Stimulated activated CD4-positive, alpha-beta T cell treated with anti-CD3 and anti-CD28 coated beads, Interleukin-4, amount 100 ng/mL, for 1 hour (primary cell): ENCODE measurements around the gene CRIM1.

Experiments used
- DNase-seq: peaks from one replicate; pipeline ENCODE4 v3.0.0-alpha.2; 2020

CRIM1 gene

DNA sequence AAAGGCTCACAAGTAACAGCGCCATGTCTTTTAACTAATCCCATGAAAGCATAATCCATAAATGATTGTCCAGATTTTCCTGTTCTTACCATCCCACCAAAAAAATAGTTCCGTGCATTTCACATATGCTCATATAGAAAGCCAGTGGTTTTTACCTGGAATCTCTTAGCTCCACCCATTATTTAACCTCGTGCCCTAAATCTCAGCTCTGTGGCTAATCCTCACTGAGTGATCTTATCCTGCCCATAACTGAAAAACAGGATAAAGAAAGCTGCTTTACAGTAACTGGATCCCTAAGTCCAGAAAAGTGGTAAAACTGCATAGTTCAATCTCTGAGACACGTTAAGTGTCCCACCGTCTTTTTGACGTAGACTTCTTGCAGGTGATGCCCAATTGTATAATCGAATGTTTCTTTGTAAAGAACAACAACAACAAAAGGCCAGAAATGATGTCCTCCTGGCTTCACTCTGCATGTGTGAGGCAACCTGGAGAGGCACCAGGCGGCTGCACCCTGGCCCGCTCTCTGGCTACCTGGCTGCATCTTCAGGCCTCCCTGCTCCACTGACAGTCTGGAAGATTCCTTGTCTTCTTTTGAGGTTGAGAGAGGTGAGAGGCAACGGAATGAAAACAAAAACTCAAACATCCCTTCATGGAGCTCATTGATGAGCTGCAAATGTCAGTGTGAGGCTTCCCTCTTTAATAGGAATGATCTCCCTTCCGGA is 203.8 kb downstream of the CRIM1 start:
- DNase-seq = no peak

DNA sequence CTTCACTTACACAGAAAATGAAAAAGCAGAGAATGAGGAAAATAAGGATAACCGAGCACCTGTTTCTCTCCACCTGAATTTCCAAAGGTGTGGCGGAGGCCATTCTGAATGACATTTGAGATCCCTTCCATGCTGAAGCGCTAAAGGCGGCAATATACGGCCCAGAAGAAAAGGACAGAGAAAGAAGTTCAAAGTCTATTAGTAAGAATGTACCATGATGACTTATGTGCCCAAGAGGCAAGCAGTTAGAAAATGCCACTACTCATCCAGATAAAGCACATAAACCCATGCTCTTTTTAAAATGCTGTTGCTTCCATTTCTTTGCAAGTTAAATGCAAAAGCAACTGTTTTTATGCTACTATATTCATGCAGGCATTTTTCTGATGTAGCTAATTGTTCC is 205.1 kb downstream of the CRIM1 start:
- DNase-seq = no peak

DNA sequence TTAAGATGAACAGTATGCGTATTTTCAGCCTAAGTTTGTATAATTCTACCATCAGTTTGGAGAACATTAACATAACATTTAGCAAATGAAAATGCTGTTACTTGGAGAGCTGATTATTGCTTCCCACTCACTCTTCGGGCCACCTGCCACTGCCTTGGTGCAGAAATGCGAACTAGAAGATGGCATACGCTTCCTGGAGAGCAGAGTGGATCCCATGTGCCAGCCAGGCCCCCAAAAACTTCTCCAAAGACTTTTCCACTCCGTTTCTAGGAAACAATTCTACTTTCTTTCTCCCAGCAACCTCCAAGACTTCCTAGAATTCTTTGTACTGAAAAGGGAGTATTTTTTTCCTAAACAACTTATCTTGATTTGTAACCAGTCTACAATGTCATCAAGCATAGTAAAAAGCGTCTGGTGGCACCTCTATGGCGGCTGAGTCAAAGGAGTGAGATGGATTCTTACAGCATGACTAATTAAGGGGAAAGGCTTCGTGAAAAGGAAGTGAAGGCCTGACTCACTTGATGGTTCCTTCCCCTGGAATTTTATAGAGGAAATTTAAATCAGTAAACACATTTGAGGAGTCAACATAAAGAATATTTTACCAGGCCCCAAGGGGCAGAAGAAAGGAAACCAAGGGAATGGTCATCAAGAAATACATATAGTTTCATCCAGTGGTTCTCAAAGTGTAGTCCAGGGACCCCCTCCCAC is 205.8 kb downstream of the CRIM1 start:
- DNase-seq = no peak

DNA sequence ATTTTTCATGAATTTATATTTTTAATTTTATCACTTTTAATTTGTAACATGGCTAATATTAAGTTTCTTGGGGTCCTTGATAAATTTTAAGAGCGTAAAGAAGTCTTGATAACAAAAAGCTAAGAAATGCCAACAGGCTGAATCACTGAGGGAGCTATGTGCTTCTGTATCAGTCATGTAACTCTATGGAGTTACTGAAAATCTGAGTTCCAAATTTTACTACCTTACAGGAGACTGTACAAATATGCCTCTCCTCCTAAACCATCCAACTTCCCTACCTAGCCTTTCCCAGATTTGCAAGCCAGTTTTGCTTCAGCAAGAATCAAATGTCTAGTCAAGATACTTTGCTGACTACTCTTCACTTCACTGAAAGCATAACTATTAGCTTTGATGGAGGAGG is 206.7 kb downstream of the CRIM1 start:
- DNase-seq = no peak

DNA sequence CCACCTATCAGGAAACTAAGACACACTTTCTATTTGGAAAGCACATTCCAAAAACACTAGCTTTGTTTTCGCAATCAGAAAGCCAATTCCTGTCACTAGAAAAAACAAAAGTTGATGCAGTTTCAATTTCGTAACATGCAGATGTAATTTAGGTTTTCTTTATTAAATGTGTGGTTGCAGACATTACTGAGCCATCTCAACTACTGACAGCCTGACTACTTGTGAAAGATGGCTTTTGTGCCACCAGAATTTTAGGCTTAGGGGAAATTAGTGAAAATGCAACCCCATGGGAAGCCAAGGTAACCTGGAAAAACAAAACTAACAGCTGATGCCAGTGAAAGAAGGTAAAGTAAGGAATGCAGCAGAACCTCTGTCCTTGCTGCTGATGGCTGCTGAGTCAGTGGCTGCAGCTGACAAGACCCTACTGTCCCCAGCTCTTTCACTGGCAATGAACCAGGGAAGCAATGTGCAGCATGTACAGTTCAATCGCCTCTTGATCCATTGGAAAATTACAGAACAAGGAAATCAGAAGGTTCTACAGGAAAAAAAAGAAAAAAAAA is 207.5 kb downstream of the CRIM1 start:
- no peak for DNase-seq

DNA sequence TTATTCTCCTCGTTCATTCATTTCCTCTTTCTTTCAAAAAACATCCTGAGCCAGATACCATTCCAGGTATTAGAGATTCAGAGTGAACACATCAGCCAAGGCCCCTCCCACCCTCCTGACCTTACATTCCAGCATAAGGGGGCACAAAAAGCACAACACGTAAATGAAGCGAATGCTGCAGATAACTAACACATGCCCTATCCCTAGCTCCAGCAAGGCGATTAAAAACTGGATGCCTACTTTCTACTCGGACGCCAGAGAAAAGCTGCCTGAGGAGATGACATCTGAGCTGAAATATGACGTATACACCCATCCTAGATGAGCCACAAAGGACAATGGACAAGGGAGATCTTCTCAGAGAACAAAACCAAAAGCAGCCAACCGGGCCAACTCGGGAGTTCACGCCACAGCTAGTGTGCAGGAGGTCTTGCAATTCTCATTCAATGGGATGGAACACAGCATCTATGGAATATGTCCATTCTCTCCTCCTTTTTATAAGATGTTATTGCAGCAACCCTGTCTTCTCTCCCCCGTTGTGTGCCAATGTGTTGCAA is 208.9 kb downstream of the CRIM1 start:
- DNase-seq = no peak

DNA sequence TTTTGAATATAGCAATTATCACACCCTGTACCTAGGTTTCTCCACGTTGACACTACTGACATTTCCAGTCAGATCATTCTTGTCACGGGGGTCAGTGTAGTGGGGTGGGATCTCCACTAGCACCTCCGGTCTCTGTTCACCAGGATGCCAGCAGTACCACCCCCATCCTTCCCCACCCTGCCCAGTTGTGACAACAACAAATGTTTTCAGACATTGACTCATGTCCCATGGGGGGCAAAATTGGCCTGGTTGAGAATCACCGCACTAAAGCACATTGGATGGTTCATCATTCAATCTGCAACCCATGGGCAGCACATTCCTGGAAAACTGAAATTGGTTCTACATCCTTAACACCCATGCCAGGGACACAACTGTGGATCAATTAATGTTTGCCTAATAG is 210.1 kb downstream of the CRIM1 start:
- DNase-seq = no peak

DNA sequence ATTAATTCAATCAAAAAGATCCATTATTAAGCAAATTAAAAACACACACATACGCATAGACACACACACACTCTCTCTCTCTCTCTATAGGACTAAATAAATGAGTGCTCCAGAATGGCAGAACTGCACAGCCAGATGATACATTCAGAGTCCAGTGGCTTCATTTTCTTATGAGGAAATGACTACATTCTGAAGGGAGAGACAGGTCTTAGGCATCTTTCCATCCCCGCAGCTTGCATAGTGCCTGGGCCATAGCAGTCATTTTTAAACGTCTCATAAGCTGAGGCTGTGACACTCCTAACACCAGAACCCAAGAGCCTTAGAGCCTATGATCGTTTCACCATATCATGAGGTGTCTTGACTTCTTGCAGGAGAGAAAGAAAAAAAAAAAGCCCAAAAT is 211.3 kb downstream of the CRIM1 start:
- no peak for DNase-seq

DNA sequence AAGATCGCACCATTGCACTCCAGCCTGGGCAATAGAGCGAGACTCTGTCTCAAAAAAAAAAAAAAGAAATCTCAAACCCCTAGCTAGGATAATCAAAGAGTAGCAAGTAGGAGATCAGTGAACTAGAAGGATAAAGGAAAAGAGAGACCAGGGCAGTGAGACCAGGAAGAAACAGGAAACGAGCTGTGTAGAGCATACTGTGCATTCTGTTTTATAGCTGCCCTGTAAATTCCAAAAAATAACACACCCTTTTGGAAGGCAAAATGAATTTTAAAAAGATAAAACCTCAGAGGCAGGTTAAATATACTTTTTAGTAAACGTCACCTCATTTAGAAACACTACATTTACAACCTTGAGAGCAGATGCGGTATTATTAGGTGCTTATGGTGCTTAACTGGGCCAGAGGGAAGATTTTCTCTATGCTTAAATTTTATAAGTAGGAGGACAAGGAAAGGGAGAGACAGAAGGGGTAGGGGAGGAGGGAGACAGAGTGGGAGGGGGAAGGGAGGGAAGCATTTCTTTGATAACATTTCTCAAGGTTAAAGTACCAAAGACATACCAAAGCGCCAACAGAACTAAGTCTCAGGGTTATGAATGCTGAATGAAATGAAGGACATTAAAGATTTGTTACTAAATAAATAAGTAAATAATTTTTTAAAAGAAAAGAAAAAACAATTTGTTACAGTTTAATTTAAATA is 212.3 kb downstream of the CRIM1 start:
- DNase-seq = no peak

DNA sequence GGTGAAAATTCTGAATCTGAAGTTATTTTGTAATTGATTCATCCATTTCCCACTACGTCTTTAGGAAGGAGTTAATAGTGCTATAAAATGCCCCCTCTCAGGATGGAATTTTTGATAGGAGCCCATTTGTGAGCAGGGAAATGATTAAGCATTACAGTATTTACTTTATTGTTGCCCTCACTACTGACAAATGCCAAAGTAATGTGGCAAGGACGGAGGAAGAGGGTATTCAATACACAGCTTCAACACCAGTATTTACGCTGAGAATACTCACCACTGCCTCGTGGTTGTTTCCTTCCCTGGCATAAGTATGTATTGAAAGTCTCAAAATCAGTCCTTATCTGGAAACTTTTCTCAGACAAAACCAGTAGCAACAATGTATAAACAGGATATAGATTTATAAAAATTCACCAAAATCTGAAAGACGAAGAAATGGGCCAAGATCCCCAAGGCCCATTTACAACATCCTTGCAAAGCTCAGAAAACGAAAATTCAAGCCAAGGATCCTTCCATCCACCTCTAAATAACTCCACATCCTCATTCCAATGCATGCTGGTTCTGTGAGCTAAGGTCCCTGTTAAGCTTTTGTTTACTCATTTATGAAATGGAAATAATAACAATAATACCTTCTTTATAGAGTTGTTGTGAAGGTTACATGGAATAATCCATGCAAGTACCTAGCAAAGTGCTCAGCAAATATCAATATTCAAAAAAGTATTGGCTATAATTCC is 213.1 kb downstream of the CRIM1 start:
- DNase-seq = no peak

DNA sequence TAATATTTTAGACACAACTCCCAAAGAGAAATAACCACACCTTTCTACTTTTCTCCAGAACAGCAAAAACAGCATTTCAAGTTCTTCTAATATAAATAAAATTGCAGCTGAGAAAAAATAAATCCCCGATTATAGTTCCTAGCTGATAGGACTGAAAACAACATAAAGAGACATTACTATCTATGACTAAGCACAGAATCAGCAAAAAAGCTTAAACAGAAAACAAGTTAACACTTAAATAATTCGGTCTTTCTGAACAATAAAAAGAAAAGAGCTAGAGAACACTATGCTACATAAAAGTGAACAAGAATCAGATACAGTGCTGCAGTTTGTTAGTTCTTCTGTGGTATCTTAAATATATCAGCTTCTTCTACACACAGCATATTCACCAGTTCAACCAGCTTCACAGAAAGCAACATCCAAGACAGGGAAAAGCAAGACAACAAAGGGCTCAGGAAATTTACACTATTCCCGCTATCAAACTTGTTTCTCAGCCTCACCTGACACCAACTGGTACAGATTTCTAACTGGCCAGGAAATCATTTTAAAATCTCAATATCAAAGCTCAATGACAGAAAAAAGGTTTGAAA is 213.8 kb downstream of the CRIM1 start:
- DNase-seq = no peak

DNA sequence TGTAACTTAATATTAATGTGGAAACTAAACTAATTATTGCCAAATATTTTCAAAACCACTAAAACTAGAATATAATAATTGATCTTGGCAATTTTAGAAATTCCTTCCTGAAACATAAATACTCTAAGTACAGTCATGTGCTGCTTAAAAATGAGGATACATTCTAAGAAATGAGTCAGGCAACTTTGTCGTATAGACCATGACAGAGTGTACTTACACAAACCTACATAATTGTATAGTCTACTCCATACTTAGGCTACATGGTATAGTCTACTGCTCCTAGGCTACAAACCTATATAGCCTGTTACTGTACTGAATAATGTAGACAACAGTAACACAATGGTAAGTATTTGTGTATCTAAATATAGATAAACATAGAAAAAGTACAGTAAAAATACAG is 214.8 kb downstream of the CRIM1 start:
- no peak for DNase-seq

DNA sequence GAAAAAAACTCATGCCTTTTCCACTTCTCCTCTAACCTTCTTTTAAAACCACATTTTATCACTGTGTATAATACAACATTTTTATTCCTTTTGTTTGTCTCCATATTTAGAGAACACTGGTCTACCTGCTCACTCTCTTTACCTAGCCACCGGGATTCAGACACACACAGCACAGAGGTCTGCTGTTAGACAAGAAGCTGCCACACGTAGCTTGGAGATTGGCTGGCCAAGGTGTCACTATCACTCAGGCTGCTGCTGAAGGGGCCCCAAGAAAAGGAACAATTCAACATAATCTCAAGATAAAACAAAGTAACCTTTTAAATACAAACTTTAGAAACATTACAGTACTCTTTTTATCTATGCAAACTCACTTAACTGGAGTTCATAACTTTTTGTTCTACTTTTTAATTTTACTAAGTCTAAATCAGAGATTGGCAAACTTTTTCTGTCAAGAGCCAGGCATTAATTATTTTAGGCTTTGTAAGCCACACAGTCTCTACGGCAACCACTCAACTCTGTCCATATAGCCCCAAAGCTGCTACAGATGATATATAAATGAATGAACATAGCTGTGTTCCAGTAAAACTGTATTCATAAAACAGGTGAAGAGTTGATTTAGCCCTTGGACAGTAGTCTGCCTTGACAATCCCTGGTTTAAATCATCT is 216.6 kb downstream of the CRIM1 start:
- DNase-seq = no peak

DNA sequence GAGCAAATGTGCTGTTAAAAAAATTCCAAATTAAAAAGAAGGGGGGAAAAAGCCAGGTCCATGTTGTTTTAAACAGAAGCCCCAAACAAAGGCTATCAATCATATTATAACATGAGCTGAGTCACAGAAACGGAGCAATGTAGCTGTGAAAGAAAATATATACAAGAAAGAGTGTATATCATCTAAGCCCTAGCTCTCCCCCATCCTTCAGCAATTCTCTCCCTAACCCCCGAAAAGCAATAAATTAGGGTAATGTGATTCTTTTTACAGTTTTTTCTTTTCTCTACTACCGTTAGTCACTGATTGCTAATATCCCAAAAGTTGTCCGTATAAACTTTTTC is 217.1 kb downstream of the CRIM1 start:
- DNase-seq = no peak

DNA sequence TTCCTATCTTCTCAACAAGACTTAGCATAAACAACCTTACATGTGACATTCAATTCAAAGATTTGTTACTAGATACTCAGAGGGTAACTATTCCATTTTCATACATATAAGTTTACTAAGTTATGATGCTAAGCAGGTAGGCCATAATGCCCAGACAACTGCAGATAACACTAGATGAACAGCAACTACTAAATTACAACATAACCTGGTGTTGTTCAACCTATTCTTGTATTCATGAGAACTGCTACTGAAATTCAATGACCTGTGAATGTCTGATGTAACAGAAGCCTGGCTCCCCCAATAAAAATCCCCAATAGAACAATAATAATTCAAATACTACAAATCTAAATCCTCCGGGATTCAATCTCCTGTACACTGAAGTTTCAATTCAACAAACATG is 217.6 kb downstream of the CRIM1 start:
- DNase-seq = no peak

DNA sequence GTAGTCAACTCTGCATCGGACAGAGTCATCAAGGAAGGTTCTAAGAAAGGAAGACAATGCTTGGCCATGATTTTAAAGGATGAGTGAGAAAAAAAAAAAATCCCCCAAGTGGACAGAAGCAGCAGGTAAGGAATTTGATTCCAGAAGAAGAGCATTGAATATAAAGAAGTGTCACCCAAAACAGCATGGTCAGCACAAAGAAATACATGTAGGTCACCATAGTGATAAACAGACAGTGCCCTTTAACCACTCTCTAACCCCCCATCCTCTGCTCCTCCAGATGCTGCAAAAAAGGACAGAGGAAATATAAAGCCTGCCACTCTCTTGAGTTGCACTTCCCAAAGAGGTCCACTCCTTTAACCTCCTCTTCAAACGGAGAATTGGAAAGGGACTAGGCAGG is 219.0 kb downstream of the CRIM1 start:
- no peak for DNase-seq

DNA sequence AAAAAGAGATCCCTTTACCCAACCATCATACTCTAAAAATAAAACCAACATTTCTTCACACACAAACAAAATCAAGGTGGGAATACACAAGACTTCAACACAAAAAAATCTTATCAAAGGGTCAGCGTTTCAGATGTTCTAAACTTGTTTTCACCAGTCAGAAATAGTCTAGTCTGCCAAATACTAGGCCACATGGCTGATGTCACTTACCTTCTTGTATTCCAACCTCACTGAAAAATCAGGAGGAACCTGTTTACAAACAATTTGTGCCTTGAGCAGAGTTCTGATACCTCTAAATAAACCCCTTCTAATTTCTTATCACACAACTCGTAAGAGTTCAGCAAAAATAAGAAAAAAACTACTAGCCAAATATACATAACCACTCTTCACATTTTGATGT is 222.3 kb downstream of the CRIM1 start:
- no peak for DNase-seq

DNA sequence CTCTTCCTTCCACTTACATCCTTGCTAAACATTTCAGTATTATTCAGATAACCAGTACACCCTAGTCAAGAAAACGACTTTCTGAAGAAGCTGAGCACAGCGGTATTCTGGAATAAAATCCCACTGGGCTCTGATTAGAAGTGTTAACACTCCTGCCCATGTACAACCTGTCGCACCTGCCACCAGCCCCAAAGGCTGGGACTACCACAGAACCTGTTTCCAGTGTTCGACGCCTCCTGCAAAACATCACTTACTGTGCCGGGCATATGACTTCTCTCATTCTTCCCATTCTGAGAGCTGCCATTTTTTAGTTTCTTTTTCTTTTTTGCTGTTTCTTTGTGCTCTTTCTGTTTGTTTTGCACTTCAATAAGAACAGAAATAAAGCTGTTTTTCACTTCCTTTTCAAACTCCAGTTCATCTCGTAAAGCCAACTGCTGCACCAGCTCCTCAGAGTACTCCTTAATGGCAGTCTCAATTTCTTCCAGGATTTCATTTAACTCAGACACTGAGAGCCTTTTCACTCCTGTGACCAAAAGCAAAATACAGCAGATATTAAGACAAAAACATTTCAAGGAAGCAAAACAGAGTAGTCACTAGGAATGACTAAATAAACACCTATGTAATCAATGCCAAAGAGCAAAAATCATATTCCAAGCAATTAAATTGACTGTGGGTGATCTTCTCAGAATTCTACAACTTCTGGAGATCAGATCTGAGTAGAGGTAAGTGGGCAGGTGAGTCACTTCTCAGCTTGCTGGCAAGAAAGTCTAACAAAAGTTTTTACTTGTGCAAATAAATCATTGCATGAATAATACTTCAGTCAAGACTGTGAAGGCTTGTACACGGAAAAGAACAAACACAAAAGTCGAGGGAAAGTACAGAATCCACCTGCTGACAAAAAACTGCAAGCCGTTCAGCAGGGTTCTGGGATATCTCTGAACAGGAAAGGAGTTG is 223.0 kb downstream of the CRIM1 start:
- no peak for DNase-seq

DNA sequence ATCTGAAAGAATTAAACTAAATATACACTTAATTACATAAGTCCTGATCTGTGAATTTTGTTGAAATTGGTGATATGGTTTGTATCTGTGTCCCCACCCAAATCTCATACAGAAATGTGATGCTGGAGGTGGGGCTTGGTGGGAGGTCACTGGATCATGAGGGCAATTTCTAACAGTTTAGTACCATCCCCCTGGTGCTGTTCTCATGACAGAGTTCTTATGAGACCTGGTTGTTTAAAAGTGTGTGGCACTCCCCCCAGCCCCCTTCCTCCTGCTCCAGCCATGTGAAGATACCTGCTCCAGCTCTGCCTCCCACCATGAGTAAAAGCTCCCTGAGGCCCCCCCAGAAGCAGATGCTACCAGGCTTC is 223.7 kb downstream of the CRIM1 start:
- no peak for DNase-seq

DNA sequence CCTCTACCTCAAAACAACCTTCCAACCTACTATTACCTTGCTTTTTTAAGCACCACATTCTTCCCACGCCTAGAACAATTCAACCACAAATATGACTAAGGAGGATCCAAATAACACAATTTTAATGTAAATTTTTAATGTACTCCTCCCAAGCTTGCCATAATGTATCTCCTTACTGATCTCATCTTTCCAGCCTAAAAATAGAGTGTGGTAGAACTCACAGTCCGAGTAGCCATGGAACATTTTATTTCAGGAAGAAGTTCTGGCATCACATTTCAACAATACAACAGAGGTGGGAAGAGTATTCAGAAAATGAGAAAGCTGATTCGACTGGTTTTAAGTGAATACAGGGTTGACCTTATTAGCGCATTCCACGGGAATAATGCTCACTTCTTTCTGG is 227.0 kb downstream of the CRIM1 start:
- DNase-seq = no peak

DNA sequence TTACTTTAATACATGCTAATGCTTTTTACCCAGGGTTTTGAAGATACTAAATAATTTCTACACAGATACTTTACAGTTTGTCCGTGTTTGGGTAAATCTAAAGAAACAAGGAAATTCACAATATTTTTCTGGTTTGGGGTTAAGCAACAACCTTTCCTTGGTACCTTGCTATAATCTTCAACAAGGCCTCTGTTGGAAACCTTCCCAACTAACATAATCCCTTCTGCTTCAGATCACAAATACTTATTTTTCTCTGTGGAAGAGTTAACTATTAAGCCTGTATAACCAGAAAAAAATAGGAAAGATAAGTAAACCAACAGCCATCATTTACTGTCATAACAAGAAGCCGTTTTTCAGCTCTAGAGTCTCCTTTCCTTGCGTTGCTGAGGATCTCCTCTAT is 227.4 kb downstream of the CRIM1 start:
- DNase-seq = no peak
